HG02973 (cell line): ENCODE results near the gene CAMK2A.

Source experiments
- ATAC-seq: cut with Tn5 transposase; IDR thresholded peaks from one replicate; pipeline ENCODE4 v1.9.1; 2021; ENCODE audit warnings: moderate library complexity; ENCODE audit not compliant: unreplicated experiment

CAMK2A gene

DNA sequence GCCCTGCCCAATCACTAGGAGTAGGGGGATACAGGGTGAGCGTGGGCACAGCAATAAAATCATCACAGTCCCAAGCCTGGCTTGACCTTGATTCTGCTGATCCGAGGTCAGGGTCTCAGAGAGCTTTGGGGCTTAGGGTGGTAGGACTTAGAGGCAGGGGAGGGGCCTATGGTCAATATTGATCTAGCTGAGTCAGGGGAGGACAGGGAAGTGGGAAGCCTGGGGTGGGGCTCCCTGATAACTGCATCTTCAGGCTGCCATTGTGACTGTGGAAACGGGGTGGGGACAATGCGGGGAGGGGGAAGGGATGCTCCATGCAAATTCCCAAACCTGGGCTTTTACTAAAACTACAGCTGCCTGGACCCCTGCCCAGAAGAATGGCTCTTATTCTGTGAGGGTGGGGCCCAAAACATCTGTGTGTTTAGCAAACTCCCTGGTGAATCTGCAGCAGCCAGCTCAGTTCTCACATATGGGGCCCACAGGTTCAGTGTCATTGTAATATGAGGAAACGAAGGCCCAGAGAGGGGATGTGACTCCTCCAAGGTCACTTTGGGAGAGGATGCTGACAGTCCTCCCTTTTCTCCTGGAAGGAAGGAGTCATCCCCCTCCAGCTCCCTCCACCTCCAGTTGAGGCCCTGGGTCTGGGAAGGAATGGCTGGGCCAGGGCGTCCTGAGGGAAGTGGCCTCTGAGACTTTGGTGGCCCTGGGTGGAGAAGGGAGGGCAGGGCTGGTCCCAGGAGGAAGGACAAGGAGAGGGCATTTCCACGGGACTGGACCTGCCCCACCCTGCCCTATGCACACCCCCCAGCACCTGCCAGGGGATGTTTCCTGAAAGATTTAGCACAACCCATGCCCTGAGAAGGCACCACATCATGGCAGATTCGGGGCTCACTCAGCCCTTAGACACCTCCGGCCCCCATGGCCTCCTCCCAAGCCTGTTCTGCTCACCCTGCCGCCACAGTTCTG, 73.3 kb downstream of the CAMK2A start:
- ATAC-seq = no peak

DNA sequence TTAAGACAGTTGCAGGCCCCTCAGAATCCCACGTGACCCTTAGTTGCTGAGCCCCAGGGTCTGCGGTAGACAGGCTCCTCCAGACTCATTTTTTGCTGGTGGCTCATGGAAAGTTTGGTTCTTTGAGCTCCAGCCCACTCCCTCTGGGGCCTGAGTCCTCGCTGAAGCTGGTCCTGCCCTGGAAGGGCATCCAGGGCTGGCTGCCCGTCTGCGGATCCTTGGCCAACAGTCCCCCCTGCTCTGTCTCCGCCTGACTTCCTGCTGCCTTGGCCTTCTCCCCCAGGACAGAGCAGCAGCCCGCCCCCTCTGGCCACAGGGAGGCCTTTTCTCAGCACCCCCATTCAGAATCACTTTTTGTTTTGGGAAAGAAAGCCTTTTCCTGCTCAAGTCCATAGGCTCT, 75.3 kb downstream of the CAMK2A start:
- ATAC-seq = no peak

DNA sequence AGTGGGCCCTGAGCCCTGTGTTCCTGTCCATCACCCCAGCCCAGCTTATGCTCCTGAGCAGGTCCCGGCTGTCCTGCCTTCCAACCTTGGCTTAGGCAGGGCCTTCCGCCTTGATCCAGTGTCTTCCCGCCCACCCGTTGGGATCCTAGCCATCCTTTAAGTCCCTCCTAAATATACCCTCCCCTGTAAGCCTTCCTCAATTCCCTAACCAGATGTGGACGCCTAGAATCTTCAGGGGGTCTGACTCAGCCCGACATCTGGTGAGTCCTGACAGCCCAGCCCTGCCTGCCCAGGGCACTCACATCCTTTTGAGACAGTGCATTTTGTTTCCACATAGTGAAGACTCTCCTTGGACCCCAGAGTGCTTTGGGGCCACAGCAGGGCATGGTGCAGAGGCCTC, 76.0 kb downstream of the CAMK2A start:
- ATAC-seq = no peak

DNA sequence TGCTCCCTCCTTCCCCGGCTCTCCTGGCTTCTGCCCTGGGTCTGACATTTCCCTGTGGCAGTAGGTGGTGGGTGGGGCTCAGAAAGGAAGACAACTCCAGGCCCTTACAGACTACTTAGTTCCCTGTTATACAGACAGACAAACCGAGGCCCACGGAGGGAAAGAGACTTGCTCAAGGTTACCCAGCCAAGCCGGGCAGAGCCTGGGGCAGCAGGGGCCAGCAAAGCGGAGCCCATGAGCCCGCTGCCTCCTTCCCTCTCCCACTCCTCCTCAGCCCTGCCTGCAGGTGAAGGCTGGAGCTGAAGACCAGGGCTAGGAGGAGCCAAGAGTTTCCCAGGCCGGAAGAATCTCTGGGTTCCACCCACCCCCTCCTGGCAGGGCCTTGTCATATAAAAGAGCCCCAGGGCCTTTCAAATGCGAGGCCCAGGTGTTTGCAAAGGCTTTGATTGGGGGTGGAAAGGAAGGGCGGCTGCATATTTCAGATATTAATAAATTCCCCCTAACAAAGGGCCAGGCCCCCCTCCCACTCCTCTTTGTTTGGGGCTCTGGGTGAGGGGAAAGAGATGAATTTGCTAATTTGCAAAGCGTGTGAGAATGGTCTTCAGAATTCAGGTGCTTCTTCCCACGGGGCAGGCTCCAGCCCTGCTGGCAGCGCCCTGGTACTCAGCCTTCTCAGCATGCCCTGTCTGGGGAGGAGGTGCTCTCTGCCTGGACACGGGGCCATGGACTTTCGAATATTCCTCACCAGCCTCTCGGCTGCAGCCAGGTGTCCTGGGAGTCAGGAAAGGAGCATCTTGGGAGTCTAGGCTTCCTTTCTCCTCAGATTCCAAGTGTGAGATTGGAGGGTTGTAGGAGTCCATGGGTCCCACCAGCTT, 78.2 kb downstream of the CAMK2A start:
- no peak for ATAC-seq

DNA sequence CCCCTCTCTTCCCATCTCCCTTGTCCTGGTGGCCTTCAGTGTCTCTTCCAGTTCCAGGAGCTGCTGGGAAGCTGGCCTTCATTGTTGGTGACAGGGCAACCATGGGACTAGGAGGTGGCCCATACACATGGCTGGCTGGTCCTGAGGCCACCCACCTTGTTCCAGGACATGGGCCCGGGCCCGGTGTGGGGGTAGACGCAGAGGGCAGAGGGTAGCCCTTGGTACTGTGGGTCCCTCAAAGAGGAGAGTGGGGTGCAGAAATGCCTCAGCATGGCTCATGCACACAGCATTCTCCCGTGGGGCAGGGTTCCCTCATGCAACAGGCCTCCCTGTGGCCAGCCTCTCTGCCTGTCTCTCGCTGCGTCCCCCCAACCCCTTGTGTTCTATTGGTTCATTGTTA, 78.9 kb downstream of the CAMK2A start:
- ATAC-seq = no peak

DNA sequence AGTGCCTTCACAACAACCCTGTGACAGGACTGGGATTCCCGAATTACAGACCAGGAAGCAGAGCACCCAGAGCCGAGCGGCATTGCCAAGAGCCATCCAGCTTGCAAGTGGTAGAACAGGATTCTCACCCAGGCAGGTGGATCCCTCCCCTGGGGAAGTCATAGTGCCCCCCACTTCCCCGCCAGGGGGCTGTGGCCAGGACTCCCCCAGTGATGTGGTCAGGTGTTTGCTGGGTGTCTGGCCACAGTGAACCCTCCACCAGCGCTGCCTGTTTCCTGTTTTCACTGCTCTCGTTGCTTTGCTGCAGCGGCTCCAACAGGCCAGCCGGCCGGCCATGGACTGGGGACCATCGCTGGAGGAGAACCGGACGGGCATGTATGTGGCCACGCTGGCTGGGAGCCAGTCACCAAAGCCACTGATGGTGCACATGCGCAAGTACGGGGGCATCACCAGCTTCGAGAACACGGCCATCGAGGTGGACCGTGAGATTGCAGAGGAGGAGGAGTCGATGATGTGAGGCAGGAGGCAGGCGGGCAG, 80.4 kb downstream of the CAMK2A start:
- no peak for ATAC-seq

DNA sequence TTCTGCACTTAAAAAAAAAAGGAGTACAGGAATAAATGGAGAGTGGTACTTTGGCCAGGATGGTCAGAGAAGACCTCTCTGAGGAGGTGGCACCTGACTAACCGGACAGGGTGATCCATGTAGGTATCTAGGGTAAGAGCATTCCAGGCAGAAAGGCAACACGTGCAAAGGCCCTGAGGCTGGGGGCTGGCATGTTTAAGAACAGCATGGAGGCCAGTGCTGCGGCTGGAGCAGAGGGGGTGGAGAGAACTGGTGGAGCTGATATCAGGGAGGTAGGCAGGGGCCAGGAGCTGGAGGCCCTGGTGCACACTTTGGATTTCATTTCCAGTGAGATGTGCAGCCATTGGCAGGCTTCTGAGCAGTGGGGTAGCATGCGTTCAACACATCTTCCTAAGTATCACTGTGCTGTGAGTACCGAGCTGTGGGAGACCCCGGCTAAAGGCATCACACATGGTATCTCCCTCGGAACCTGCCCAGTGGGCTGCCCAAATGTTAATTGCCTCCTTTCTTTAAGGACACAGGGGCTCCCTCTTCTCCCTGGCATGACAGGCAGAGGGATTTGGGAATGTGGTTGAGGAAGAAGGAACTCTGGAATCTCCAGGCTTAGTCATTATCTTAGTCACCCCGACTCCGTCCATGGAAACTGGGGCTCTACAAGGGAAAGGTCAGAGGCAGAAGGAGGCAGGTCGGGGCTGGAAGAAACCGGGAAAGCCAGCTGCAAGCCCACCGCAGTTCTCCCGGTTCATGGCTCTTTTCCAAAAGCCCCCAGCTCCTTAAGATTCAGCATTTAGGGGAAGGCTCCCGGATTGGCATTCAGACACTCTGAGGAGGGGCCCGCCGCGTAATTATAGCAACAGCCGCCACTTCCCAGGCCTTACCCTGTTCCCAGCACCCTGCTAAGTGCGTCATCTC, 81.1 kb downstream of the CAMK2A start:
- ATAC-seq = no peak

DNA sequence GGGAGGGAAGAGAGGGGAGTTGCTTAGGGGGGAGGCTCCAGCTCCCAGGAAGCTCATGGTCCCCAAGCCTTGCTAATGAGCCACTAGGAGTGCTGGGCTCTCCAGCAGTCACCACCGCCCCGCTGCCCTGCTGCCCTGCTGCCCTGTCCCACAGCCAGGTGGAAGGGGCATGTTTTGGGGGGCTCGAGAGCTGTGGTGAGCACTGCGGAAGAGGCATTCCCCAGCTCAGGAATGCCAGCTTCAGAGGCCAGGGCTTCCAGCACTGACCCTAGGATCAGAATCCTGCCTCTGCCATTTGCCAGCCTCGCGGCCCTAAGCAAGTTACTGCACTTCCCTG, 82.8 kb downstream of the CAMK2A start:
- ATAC-seq = no peak

DNA sequence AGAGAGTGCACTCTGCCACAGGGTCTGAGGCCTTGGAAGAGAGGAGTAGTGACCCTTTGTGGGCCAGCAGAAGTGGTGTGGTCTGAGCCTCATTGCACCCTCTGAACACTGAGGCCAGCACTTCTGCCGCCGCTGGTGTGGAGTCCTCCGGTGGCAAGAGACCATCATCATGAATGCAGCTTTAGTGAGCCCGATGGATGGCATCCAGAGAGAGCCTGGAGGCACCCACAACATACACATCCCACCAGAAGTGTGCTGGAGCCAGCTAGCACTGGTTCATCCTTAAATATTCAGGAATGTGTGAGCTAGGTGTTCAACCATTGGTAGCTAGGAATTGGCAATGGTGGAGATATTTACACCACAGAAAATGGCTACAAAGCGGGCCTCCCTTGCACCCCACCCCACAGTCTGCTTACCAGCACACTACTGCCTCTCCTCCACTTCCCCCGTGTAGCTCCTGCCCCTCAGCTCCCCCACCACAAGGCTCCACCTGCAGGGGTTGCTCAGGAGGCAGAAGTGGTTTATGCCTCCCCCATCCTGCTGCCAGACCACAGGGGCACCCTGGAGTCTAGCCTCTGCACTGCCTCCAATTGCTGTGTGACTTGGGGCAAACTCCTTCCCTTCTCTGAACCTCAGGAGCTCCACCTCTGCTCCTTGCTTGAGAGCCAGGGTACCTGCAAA, 83.3 kb downstream of the CAMK2A start:
- no peak for ATAC-seq

DNA sequence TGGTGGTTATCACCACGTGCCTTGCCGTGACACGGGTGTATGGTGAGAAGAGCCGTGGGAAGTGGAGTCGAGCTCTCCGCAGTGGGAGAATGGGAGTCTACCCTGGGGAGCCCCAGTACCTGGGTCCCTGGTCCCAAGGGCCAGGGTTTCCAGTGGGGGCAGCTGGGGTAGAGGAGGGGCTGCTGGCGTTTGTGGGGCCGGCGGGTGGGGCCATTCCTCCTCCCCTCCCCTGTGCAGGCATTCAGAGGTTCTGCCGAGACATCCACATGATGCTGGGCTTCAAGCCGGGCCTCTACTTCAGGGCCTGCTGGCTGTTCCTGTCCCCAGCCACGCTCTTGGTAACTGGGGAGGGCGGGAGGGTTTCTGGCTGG, 85.0 kb downstream of the CAMK2A start:
- no peak for ATAC-seq

DNA sequence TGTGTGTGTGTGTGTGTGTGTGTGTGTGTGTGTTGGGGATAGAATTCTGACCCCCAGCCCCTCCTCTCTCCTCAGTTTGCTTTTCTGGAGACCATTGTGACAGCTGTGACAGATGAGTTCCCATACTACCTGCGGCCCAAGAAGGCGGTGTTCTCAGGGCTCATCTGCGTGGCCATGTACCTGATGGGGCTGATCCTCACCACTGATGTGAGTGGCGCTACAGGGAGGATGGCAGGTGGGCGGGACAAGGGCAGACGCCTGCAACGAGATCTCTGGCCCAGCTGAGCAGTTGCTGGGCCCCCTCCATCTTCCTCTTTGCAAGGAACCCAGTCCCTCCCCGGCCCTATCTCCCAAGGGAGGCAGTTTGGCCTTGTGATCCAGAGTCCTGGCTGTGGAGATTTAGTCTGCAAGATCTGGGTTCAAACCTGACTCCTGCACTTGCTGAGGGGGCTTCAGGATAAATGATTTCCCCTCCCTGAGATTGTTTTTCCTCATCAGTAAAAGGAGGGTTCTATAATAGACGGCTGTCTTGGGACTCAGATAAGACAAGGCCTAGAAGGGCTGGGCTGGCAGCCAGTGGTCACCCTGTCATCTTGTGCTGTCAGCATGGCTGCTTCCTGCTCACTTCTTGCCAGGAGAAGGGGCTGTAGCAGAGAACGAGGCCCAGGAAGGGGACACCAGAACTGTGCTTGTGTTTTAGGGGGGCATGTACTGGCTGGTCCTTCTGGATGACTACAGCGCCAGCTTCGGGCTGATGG, 85.6 kb downstream of the CAMK2A start:
- ATAC-seq = no peak

DNA sequence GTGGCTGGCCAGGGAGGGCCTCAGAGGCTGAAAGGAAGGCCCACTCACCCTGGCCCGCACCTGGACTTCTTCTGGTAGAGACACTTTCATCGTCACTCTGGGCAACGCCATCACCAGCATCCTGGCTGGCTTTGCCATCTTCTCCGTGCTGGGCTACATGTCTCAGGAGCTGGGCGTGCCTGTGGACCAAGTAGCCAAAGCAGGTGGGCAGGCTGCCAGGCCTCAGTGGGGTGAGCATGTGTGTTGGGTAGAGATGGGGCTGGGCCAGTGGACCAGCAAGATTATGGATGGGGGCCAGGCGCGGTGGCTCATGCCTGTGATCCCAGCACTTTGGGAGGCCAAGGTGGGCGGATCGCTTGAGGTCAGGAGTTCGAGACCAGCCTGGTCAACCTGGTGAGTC, 87.1 kb downstream of the CAMK2A start:
- ATAC-seq = no peak

DNA sequence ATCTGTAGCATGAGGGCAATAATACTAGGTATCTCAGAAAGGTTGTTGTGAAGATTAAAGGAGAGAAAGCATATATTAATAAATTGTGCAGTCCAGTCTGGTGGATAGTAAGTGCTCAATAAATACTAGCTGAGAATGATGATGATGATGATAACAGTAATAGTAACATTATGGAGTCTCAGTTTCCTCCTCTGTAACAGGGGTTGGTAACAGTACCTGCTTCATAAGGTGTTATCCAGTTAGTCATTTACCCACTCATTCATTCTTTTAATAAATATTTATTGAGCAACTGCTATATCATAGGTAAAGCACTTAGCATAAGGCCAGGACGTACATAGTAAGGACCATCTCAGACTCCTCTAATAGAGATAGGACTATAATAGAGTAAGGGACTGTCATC, 92.1 kb downstream of the CAMK2A start:
- no peak for ATAC-seq

DNA sequence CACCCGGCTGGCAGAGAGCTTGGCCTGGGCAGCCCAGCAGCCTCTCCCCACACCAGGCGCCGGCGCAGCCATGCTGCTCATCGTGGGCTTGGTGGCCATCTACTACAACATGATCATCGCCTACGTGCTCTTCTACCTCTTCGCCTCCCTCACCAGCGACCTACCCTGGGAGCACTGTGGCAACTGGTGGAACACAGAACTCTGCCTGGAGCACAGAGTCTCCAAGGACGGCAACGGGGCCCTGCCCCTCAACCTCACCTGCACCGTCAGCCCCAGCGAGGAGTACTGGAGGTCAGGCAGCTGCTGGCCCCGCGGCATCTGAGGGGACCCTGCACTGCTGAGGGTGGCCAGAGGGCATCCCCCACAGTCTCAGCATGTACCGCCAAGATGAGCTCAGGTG, 92.6 kb downstream of the CAMK2A start:
- ATAC-seq = no peak

DNA sequence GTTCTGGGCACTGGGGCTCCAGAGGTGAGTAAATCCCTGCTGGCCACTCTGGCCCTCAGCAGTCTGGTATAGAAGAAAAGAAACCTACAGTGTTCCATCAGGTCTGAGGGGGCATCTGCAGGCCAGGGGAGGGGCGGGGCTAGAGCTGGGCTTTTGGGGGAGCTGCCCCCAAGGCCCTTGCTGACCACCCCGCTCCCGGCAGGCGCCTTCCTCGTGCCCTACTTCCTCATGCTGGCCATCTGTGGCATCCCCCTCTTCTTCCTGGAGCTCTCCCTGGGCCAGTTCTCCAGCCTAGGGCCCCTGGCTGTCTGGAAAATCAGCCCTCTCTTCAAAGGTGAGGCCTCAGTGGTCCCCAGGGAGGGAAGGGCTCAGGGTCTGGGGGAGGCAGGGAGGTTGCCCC, 93.1 kb downstream of the CAMK2A start:
- ATAC-seq = no peak

DNA sequence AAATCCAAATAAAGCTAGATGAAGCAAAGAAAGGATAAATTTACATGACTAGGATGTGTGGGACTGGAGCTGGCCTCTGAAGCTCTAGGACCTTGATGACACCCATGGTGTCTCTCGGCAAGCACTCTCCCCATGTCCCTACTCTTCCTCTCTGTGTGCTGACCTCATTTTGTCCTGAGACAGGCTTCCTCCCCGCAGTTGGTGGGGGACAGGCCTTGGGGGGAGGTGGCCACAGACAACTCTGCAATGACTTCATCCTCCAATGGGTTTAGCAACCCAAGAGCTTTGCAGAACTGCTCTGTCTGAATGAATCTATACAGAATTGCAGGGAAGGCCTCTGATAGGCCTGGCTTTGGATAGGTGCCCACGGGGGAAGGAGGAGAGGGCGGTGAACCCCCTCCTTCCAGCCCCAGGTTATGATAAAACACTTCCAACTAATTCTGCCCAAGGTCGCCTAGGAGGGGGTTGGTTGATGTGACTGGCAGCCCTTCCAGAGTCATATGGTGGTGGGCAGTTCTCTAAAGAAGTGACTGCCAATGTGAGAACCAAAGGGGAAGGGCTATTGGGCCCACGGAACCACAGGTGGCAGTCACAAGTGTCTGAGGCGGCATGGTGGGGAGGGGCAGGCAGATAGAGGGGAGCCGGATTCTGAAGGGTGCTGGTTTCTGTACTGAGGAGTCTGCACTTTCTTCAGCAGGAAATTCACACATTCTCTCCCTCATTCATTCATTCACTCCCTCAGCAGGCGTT, 93.7 kb downstream of the CAMK2A start:
- no peak for ATAC-seq

DNA sequence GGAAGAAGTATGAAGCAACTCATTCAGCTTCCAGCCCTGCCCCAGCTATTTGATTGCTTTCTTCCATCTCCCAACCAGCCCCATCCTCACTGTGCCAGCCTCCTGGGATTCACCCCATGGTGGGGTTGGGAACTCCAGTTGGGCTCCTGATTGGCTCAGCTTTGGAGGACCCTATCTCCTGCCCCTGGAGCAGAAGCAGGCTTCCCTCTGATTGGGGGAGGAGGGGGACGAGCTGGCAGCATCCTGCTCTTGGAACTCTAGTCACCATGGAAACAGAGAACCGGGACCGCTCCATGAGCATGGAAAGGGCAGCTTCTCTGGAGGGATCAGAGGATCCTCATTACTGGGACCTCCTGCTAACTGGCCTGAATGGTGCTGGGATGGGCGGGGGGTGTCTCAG, 97.1 kb downstream of the CAMK2A start:
- no peak for ATAC-seq

DNA sequence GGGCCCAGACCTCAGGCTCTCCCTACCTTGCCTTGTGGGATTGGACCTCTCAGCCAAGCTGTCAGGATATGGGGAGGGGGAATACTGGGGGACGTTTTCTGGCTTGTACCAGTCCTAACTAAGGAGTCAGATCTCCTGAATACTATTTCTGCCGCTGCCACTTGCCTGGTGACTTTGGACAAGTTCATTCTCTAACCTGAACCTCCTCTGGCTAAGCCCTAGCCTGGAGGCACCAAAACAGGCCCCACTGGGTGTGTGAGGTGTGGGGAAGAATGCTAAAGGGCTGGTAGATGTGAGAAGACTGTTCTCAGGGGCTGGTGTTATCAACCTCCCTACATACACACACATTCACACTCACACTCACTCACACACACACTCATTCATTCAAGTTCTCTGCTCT, 98.6 kb downstream of the CAMK2A start:
- no peak for ATAC-seq

DNA sequence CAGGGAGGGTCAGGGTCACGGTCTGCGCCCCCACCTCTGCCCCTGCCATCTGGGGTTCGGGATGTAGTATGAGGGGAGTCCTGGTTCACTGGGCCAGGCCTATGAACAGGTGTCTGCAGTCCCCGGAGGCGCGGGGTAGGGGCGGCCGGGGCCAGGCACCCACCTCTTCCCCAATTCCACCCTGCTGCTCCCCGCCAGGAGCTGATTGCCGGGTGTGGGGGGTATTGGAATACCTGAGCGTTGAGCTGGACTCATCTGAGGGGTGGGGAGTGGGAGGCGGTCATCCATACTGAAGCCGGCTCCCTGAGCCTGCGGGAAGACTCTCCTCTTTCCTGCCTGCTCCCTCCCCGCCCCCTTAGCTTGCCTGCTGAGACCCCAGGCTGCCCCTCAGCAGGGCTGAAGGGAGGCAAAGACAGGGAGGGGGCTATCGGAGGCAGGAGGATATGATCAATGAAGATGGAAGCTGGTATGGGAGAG, 99.0 kb downstream of the CAMK2A start:
- no peak for ATAC-seq
